GM23248 (cell line): ENCODE measurements around the gene MYRF. TPM values are rescaled to one million over a fixed set of nuclear protein-coding genes. Genes with fewer than 3 reads are reported as not detected.

ENCODE experiments used
- DNase-seq: peaks from one replicate; pipeline ENCODE4 v3.0.0-alpha.2; 2015
- H2AFZ ChIP-seq: fragments of 200-600 bp; sonication (generic); 2 replicates; pipeline ENCODE4 v1.6.1; 2016; ENCODE audit warnings: antibody characterized with exemption
- H3F3A ChIP-seq: fragments of 200-600 bp; sonication (generic); 2 replicates; pipeline ENCODE4 v1.6.1; 2016; ENCODE audit warnings: mild to moderate bottlenecking, antibody characterized with exemption, mixed run types; ENCODE audit not compliant: insufficient read depth
- H3K27ac ChIP-seq: fragments of 200-600 bp; sonication (generic); 2 replicates; pipeline ENCODE4 v1.5.1; 2016; ENCODE audit warnings: mild to moderate bottlenecking
- H3K27me3 ChIP-seq: fragments of 200-600 bp; sonication (generic); replicated peaks from 2 replicates; pipeline ENCODE4 v1.6.1; 2016; ENCODE audit warnings: mild to moderate bottlenecking; ENCODE audit not compliant: insufficient read depth
- H3K36me3 ChIP-seq: fragments of 200-600 bp; sonication (generic); 2 replicates; pipeline ENCODE4 v1.6.1; 2016; ENCODE audit warnings: low read depth, mild to moderate bottlenecking
- H3K4me1 ChIP-seq: fragments of 200-600 bp; sonication (generic); 2 replicates; pipeline ENCODE4 v1.6.1; 2016; ENCODE audit warnings: mild to moderate bottlenecking; ENCODE audit not compliant: insufficient read depth
- H3K4me2 ChIP-seq: fragments of 200-600 bp; sonication (generic); one replicate; pipeline ENCODE4 v1.6.1; 2016; ENCODE audit warnings: mild to moderate bottlenecking; ENCODE audit not compliant: unreplicated experiment
- H3K4me3 ChIP-seq: fragments of 200-600 bp; sonication (generic); 2 replicates; pipeline ENCODE4 v1.5.1; 2016; ENCODE audit warnings: mild to moderate bottlenecking
- H3K79me2 ChIP-seq: fragments of 200-600 bp; sonication (generic); 2 replicates; pipeline ENCODE4 v1.6.1; 2016; ENCODE audit warnings: mild to moderate bottlenecking; ENCODE audit not compliant: insufficient read depth
- H3K9ac ChIP-seq: fragments of 200-600 bp; sonication (generic); 2 replicates; pipeline ENCODE4 v1.6.1; 2016; ENCODE audit warnings: mild to moderate bottlenecking
- H3K9me2 ChIP-seq: fragments of 200-600 bp; sonication (generic); 2 replicates; pipeline ENCODE4 v1.6.1; 2016; ENCODE audit warnings: mixed run types, mild to moderate bottlenecking, moderate library complexity; ENCODE audit not compliant: insufficient read depth
- H3K9me3 ChIP-seq: fragments of 200-600 bp; sonication (generic); one replicate; pipeline ENCODE4 v1.6.1; 2017; ENCODE audit warnings: low read depth
- H4K20me1 ChIP-seq: fragments of 200-600 bp; sonication (generic); 2 replicates; pipeline ENCODE4 v1.6.0; 2016; ENCODE audit not compliant: insufficient read depth
- EZH2 ChIP-seq: fragments of 200-600 bp; sonication (generic); IDR thresholded peaks from 2 replicates; pipeline ENCODE4 v1.6.1; 2018; ENCODE audit warnings: antibody characterized with exemption, mild to moderate bottlenecking; ENCODE audit not compliant: insufficient read depth, poor library complexity, severe bottlenecking
- EZH2phosphoT487 ChIP-seq: fragments of 200-600 bp; sonication (generic); IDR thresholded peaks from 2 replicates; pipeline ENCODE4 v1.6.1; 2018; ENCODE audit warnings: antibody characterized with exemption, moderate library complexity, mild to moderate bottlenecking, low read depth; ENCODE audit not compliant: insufficient read depth
- WGBS, 2 experiments: methylation state at CpG; one replicate each; pipeline ENCODE4 v1.1.6; 2015 to 2017; ENCODE audit warnings: low lambda C conversion rate in 2 of 2, low coverage in 1 of 2; ENCODE audit errors: missing lambda C conversion rate in 2 of 2; 5-methylcytosine and 5-hydroxymethylcytosine counted together
- in situ Hi-C: fragments of 300-500 bp; cut with MboI; formaldehyde crosslinking; loops from 2 replicates; pipeline ENCODE4 v1.15.0; 2020
- polyA plus RNA-seq: library from polyadenylated mRNA; unstranded; fragments of >200 nt; fragmentation: Nextera tagmentation; extraction: Ambion mirVana; gene quantifications from 2 replicates; pipeline ENCODE4 v1.2.1, GENCODE V29; 2016
- total RNA-seq: library from RNA; depleted of rRNA; stranded (reverse); fragments of >200 nt; shearing (Covaris generic); gene quantifications from 2 replicates; pipeline ENCODE4 v1.2.3, GENCODE V29; 2014

Gene MYRF
- total and polyA plus RNA-seq, 2 experiments from 2014 or later = 0.05 TPM; not detected in 1

DNA sequence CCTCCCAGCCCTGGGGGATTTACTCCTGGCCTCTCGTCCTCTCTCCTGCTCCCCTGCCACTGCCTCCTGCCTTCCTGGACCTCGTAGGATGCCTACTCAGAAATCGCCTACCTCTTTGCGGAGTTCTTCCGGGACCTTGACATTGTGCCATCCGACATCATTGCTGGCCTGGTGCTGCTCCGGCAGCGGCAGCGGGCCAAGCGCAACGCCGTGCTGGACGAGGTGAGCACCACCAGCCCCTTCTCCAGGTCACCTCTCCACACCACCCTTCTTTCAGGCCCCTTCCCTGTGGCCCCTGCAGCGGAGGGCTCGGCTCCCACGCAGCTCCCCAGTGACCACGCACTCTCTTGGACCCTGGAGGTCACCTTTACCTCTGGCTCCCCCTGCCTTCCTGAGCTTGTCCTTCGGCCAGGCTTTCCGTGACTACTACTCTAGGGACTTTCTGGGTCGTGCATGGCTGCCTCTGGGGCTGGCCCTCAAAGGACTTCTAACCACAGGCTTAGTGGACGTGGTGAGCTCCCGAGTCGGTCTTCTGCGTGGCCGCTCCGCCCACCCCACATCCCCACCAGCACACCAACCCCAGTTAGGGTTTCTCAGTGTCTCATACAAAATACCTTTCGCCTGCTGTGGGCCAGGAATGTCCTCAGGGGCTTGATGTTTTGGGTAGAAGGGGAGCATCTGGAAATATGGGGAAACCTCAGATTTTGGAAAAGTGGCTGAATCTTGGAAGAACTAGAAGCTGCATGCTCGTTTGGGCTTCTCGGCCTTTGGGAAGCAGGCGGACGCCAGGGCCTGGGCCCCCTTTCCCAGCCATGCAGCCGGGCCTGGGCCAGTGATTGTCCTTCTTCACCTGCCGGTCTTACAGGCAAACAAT lies 24.1 kb upstream of the MYRF start:
- H3K9me3 ChIP-seq = no peaks in the 10 kb centered on the region
- DNase-seq = no peak
- no peaks in the 10 kb centered on the region for H3K36me3 ChIP-seq
- H3K9me2 ChIP-seq = no peaks in the 10 kb centered on the region
- no peak overlapping the region for H2AFZ ChIP-seq
- no peaks in the 10 kb centered on the region for H3K27me3 ChIP-seq
- H3F3A ChIP-seq = 0 out of 2 replicates have a peak, but pooled peaks cover 3% of the 10 kb centered on the region
- H3K79me2 ChIP-seq = no peaks in the 10 kb centered on the region
- peaks cover 26% of the 10 kb centered on the region for H3K4me1 ChIP-seq
- 87 to 90% methylated on average over 33 of the region's 33 CpGs for WGBS, 2 experiments
- no peak for TF ChIP-seq EZH2phosphoT487
- no peak for TF ChIP-seq EZH2
- H4K20me1 ChIP-seq = no peaks in the 10 kb centered on the region
- no peak overlapping the region for H3K27ac ChIP-seq
- H3K4me3 ChIP-seq = no peak overlapping the region
- no peak overlapping the region for H3K9ac ChIP-seq
- no peak overlapping the region for H3K4me2 ChIP-seq
- in situ Hi-C loops = no loop called here

DNA sequence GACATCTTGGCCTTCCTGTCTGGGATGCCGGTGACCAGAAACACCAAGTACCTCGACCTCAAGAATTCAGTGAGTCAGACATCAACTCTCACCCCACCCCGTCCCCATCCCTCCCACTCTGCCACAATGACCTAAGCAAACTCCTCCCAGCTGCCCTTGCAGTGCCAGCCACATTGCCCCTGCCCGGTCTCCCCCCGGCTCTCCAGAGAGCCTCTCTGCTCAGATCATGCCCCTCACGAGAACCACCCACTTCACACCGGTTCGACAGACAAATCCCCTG lies 23.6 kb upstream of the MYRF start:
- Histone ChIP-seq H3K4me2 (no peak overlapping the region), H2AFZ (no peak overlapping the region), H3K36me3 (no peaks in the 10 kb centered on the region), H3K4me3 (no peak overlapping the region), H3K9me3 (no peaks in the 10 kb centered on the region), H3K79me2 (no peaks in the 10 kb centered on the region), H4K20me1 (no peaks in the 10 kb centered on the region), H3K9ac (no peak overlapping the region), H3K4me1 (peaks cover 26% of the 10 kb centered on the region), H3K27me3 (no peaks in the 10 kb centered on the region), H3F3A (0 out of 2 replicates have a peak, but pooled peaks cover 3% of the 10 kb centered on the region), H3K9me2 (no peaks in the 10 kb centered on the region), H3K27ac (no peak overlapping the region)
- in situ Hi-C loops = no loop called here
- TF ChIP-seq EZH2 (no peak), EZH2phosphoT487 (no peak)
- WGBS, 2 experiments = 61 to 69% methylated on average over 7 to 8 of the region's 8 CpGs
- peak; percentile 69 for DNase-seq

DNA sequence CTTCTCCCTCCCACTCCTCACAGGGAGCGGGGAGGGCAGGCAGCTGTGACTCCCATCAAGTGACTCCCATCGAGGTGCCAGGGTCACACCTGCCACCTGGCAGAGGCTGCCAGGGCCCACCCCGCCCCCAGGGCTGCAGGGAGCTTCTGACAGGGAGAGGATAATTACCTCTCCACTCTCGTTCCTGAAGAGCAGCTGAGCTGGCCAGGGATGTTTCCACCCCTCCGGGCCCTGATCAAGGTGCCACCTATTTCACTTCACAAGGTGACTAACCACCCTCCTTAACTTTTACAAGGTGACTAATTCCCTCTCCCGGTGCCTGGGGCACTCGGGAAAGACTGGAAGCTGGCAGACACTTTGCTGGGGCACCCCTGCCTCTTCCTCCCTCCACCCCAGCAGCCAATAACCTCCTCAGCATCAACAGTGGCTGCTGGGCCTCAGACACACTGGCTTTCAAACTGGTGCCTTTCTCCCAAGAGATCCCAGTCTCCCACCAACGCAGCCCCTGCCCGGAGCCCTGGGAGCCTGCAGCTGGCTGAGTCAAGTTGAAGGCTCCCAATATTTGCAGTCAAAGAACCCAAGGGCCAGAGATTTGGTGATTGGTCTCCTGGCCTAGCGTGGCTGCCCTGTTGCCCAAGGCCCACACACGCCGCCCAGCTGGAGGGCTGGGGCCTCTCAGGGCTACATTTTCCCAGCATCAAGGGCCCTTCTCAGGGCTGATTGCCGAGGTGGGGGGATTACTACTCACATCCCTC lies 22.0 kb upstream of the MYRF start:
- in situ Hi-C loops = no loop called here
- Histone ChIP-seq H3F3A (0 out of 2 replicates have a peak, but pooled peaks cover 3% of the 10 kb centered on the region), H3K27me3 (no peaks in the 10 kb centered on the region), H3K9me2 (no peaks in the 10 kb centered on the region), H3K79me2 (no peaks in the 10 kb centered on the region), H3K9ac (no peak overlapping the region), H2AFZ (no peak overlapping the region), H3K36me3 (no peaks in the 10 kb centered on the region), H4K20me1 (no peaks in the 10 kb centered on the region), H3K4me1 (peaks cover 26% of the 10 kb centered on the region), H3K4me2 (no peak overlapping the region), H3K9me3 (no peaks in the 10 kb centered on the region), H3K4me3 (no peak overlapping the region), H3K27ac (no peak overlapping the region)
- WGBS, 2 experiments = 81 to 83% methylated on average over 11 to 13 of the region's 13 CpGs
- DNase-seq = no peak
- no peak for TF ChIP-seq EZH2
- no peak for TF ChIP-seq EZH2phosphoT487

GRCh38 chr11:61731211-61731951 lies 21.1 kb upstream of the MYRF start:
- in situ Hi-C loops = no loop called here
- WGBS, 2 experiments = 79% methylated on average over 18 to 19 of the region's 19 CpGs
- no peak for DNase-seq
- Histone ChIP-seq H2AFZ (no peak overlapping the region), H3F3A (0 out of 2 replicates have a peak, but pooled peaks cover 3% of the 10 kb centered on the region), H3K9me3 (no peaks in the 10 kb centered on the region), H3K27ac (no peak overlapping the region), H4K20me1 (no peaks in the 10 kb centered on the region), H3K27me3 (no peaks in the 10 kb centered on the region), H3K9me2 (no peaks in the 10 kb centered on the region), H3K4me1 (peaks cover 26% of the 10 kb centered on the region), H3K9ac (no peak overlapping the region), H3K79me2 (no peaks in the 10 kb centered on the region), H3K4me2 (no peak overlapping the region), H3K4me3 (no peak overlapping the region), H3K36me3 (no peaks in the 10 kb centered on the region)
- TF ChIP-seq EZH2 (no peak), EZH2phosphoT487 (no peak)
